ENCODE results near the gene RPL5.

- no peak for TF ChIP-seq CTCF (IDR thresholded peaks at IDR 0.05)
- TF ChIP-seq POLR2A (IDR thresholded peaks at IDR 0.05) = no peak
Observed at GRCh38 chr1:92862605-92863004, 30.8 kb downstream of the RPL5 start.
